Right lobe of liver (tissue), 6 donors: ENCODE measurements around the gene CAPN2. TPM values are rescaled to one million over a fixed set of nuclear protein-coding genes. Genes with fewer than 3 reads are reported as not detected.

Experiments
- ATAC-seq, 4 donors: fragments of 200-7000 bp; cut with Tn5 transposase; one replicate each; pipeline ENCODE4 v1.9.1; 2020; ENCODE audit warnings: mild to moderate bottlenecking in 4 of 4, moderate library complexity in 4 of 4
- DNase-seq, 3 donors: peaks; one replicate each; pipeline ENCODE4 v3.0.0-alpha.2; 2020
- H3K27ac ChIP-seq, 3 donors: fragments of 200-600 bp; one replicate each; pipeline ENCODE4 v1.8.0; 2022
- H3K27me3 ChIP-seq, 2 donors: fragments of 200-600 bp; one replicate each; pipeline ENCODE4 v1.8.0; 2022
- H3K36me3 ChIP-seq, 4 donors: fragments of 200-600 bp; sonication (generic) in 1 of 4; one replicate each; pipeline versions ENCODE4 v1.5.1 to v1.8.0; 2017 to 2022; ENCODE audit warnings: control low read depth in 1 of 4
- H3K4me1 ChIP-seq, 4 donors: fragments of 200-600 bp; sonication (generic) in 1 of 4; one replicate each; pipeline versions ENCODE4 v1.5.1 to v1.8.0; 2017 to 2022; ENCODE audit warnings: control low read depth in 1 of 4
- H3K4me3 ChIP-seq, 3 donors: fragments of 200-600 bp; one replicate each; pipeline ENCODE4 v1.8.0; 2022
- H3K9me3 ChIP-seq, 4 donors: fragments of 200-600 bp; sonication (generic) in 1 of 4; one replicate each; pipeline versions ENCODE4 v1.5.1 to v1.8.0; 2017 to 2022; ENCODE audit warnings: control low read depth in 1 of 4
- CTCF ChIP-seq, 4 donors: fragments of 200-600 bp in 3 of 4; fragments of 450-650 bp in 1 of 4; IDR thresholded peaks; one replicate each; pipeline versions ENCODE4 v1.5.1 to v1.8.0; 2016 to 2022; ENCODE audit warnings: antibody characterized with exemption in 4 of 4, mild to moderate bottlenecking in 2 of 4
- POLR2A ChIP-seq: fragments of 450-650 bp; IDR thresholded peaks from one replicate; pipeline ENCODE4 v1.6.1; 2017; ENCODE audit warnings: antibody characterized with exemption, mild to moderate bottlenecking
- WGBS: methylation state at CpG from one replicate; pipeline ENCODE4 v1.1.6; 2018; ENCODE audit warnings: low coverage, low lambda C conversion rate; ENCODE audit not compliant: insufficient coverage; ENCODE audit errors: missing lambda C conversion rate; 5-methylcytosine and 5-hydroxymethylcytosine counted together
- intact Hi-C, 2 donors: fragments of 100-400 bp; cut with DNase I; formaldehyde crosslinking; loops; one replicate each; pipeline versions ENCODE4 v1.11.2 to v1.14.1; 2022
- total RNA-seq, 6 experiments: library from RNA; depleted of rRNA in 2 of 6; stranded (reverse); fragments of >200 nt in 2 of 6; fragmentation: NEBNext Ultra II Directional in 3 of 6; extraction: Animal tissue kit (Norgen Biotek cat#: 25700) in 3 of 6; gene quantifications; one replicate each; pipeline versions ENCODE4 v1.1.0 to v1.2.4, GENCODE V29; 2016 to 2023
- donor health status: DM: no; HTN: yes; CAD: no.
- donor health status: DM: no; HTN: no; CAD: no.
- donor health status: DM: no; HTN: no; CAD: no.
- donor health status: DM: no; HTN: yes; CAD: no.
- donor health status: DM: no; HTN: yes; CAD: no.

Gene CAPN2
- total RNA-seq, 6 experiments from 2014 or later = 17.5 to 53.1 (median 33.1) TPM

DNA sequence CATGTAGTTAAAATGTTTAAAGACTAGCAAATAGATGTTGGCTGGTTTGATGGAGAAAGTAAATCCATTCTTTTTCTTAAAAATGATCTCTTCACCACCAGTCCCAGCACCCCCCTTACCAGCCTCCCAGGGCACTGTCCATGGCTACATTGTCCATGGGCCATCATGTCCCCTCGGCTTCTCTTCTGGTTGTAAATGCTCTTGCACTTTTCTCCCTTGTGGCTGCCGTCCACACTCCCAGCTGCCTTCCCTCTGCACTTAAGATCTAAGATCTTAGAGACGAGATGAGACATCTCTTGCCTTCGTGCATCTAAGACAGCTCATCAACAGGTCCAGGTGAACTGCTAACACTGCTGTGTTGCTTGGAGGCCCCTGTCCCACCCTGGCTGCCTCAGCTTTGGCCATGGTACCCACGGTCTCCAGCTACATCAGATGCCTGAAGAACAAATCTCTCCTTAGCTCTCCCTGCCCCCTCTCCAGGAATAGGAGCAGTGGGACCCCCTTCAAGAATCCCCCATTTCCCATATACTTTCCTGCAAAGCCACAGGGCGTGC, 11.1 kb downstream of the CAPN2 start:
- DNase-seq = no peak
- peaks cover 0 to 26% (median 9%) of the 10 kb centered on the region in 4 donors for H3K4me1 ChIP-seq
- WGBS = 89% methylated on average over 5 of the region's 6 CpGs
- H3K9me3 ChIP-seq = no peaks in the 10 kb centered on the region
- no peak overlapping the region for H3K4me3 ChIP-seq
- H3K27me3 ChIP-seq = no peaks in the 10 kb centered on the region
- H3K27ac ChIP-seq = no peak overlapping the region
- TF ChIP-seq POLR2A (no peak), CTCF (IDR thresholded peaks at IDR 0.05) (no peak)
- peaks cover 0 to 5% (median 0%) of the 10 kb centered on the region in 4 donors for H3K36me3 ChIP-seq
- intact Hi-C loops = no loop called here
- ATAC-seq = no peak

- TF ChIP-seq POLR2A = no peak
- no peak for TF ChIP-seq CTCF (IDR thresholded peaks at IDR 0.05)
- Histone ChIP-seq H3K9me3 (no peaks in the 10 kb centered on the region), H3K4me1 (peaks cover 0 to 26% (median 9%) of the 10 kb centered on the region in 4 donors), H3K27ac (no peak overlapping the region), H3K27me3 (no peaks in the 10 kb centered on the region), H3K4me3 (no peak overlapping the region), H3K36me3 (peaks cover 0 to 3% (median 0%) of the 10 kb centered on the region in 4 donors)
- no peak for DNase-seq
- intact Hi-C loops = no loop called here
- 94% methylated on average over 3 of the region's 4 CpGs for WGBS
- ATAC-seq = no peak
These were observed 12.0 kb downstream of the CAPN2 start for GRCh38 chr1:223724376-223724775.

- Histone ChIP-seq H3K36me3 (peaks cover 0 to 3% (median 0%) of the 10 kb centered on the region in 4 donors), H3K4me3 (no peak overlapping the region), H3K9me3 (no peaks in the 10 kb centered on the region), H3K4me1 (peaks cover 0 to 15% (median 6%) of the 10 kb centered on the region in 4 donors), H3K27ac (no peak overlapping the region), H3K27me3 (no peaks in the 10 kb centered on the region)
- ATAC-seq (no peak), DNase-seq (no peak)
- intact Hi-C loops = no loop called here
- 90% methylated on average over 5 of the region's 8 CpGs for WGBS
- TF ChIP-seq CTCF (IDR thresholded peaks at IDR 0.05) (no peak), POLR2A (no peak)
These were observed 13.2 kb downstream of the CAPN2 start for GRCh38 chr1:223725578-223725977.

- intact Hi-C loops = no loop called here
- no peaks in the 10 kb centered on the region for H3K27me3 ChIP-seq
- peaks cover 0 to 3% (median 0%) of the 10 kb centered on the region in 4 donors for H3K36me3 ChIP-seq
- peaks cover 0 to 6% (median under 1%) of the 10 kb centered on the region in 4 donors for H3K4me1 ChIP-seq
- TF ChIP-seq CTCF (IDR thresholded peaks at IDR 0.05) (no peak), POLR2A (no peak)
- peak overlapping the region in 2 of 3 donors; percentile 2 to 29 for H3K27ac ChIP-seq
- H3K9me3 ChIP-seq = no peaks in the 10 kb centered on the region
- ATAC-seq = peak; percentile 74 to 88 (median 82)
- peak in 1 of 3 donors; percentile 63 for DNase-seq
- 37% methylated on average over 8 of the region's 9 CpGs for WGBS
- H3K4me3 ChIP-seq = no peak overlapping the region
These were observed 14.2 kb downstream of the CAPN2 start for GRCh38 chr1:223726380-223727001.
